Activated CD4-positive, alpha-beta T cell treated with anti-CD3 and anti-CD28 coated beads, Interleukin-2, amount 10 ng/mL, durations not matched to agents 7 days and 5 days (primary cell): ENCODE results near the gene CACNA1B. TPM values are rescaled to one million over a fixed set of nuclear protein-coding genes. Genes with fewer than 3 reads are reported as not detected.

Source experiments
- CTCF ChIA-PET: fragments of 350-600 bp; sonication (Branson Sonifier 250); formaldehyde crosslinking; loops from one replicate; lab custom pipeline; 2021; ENCODE audit warnings: antibody characterized with exemption; lab: Charles Lee
- POLR2A ChIA-PET: fragments of 350-600 bp; sonication (Branson Sonifier 250); formaldehyde crosslinking; loops from one replicate; lab custom pipeline; 2021; ENCODE audit warnings: antibody characterized with exemption; lab: Charles Lee
- DNase-seq: peaks from one replicate; pipeline ENCODE4 v3.0.0-alpha.2; 2020
- H3K27ac Mint-ChIP-seq: one replicate; pipeline ENCODE4 v1.8.0; 2021; ENCODE audit warnings: mild to moderate bottlenecking, moderate library complexity, mixed read lengths
- H3K27me3 Mint-ChIP-seq: one replicate; pipeline ENCODE4 v1.8.0; 2021; ENCODE audit warnings: mixed read lengths
- H3K36me3 Mint-ChIP-seq: one replicate; pipeline ENCODE4 v1.8.0; 2021; ENCODE audit warnings: low read depth, mixed read lengths
- H3K4me1 Mint-ChIP-seq: one replicate; pipeline ENCODE4 v1.8.0; 2021; ENCODE audit warnings: mixed read lengths
- H3K4me3 Mint-ChIP-seq: one replicate; pipeline ENCODE4 v1.8.0; 2021; ENCODE audit warnings: mild to moderate bottlenecking, moderate library complexity, mixed read lengths
- H3K9me3 Mint-ChIP-seq: one replicate; pipeline ENCODE4 v1.8.0; 2021; ENCODE audit warnings: mixed read lengths
- total RNA-seq, 2 experiments: library from RNA; stranded (reverse); gene quantifications; one replicate each; pipeline ENCODE4 v1.2.3, GENCODE V29; 2021

The CACNA1B gene
- total RNA-seq, 2 experiments from 2014 or later = not detected

DNA sequence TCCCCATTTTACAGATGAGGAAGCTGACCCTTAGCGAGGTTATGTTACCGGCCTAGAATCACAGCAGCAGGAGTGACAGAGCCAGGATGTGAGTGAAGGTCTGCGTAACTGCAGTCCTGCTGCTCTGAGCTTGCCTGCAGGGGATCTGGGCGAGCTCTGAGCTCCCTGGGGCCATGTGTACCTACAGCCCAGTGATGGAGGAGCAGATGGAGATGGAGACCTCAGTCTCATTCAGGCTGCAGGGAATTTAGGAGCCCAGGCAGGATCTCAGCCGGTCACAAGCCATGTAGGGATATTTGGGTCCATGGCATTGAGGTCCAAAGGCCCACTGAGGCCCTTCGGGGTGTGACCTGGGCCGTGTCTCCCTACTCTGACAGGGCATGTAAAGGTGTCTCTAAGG, 170.6 kb downstream of the CACNA1B start:
- no peak overlapping the region for H3K4me3 Mint-ChIP-seq
- no peaks in the 10 kb centered on the region for H3K4me1 Mint-ChIP-seq
- H3K9me3 Mint-ChIP-seq = no peaks in the 10 kb centered on the region
- H3K27ac Mint-ChIP-seq = no peak overlapping the region
- POLR2A ChIA-PET = no interaction called here
- no peak for DNase-seq
- CTCF ChIA-PET = interaction anchor here (1.6 kb wide), 1 partner anchor 23 kb away, joined by 3 read pairs; no protein-coding TSS in a partner anchor
- no peaks in the 10 kb centered on the region for H3K27me3 Mint-ChIP-seq
- H3K36me3 Mint-ChIP-seq = no peaks in the 10 kb centered on the region

- H3K4me3 Mint-ChIP-seq = no peak overlapping the region
- DNase-seq = no peak
- no peaks in the 10 kb centered on the region for H3K27me3 Mint-ChIP-seq
- ChIA-PET POLR2A (no interaction called here), CTCF (interaction anchor here (1.6 kb wide), 1 partner anchor 22 kb away, joined by 3 read pairs; no protein-coding TSS in a partner anchor)
- H3K27ac Mint-ChIP-seq = no peak overlapping the region
- no peaks in the 10 kb centered on the region for H3K4me1 Mint-ChIP-seq
- no peaks in the 10 kb centered on the region for H3K9me3 Mint-ChIP-seq
- H3K36me3 Mint-ChIP-seq = no peaks in the 10 kb centered on the region
Observed at GRCh38 chr9:138049085-138049778, 171.7 kb downstream of the CACNA1B start.

DNA sequence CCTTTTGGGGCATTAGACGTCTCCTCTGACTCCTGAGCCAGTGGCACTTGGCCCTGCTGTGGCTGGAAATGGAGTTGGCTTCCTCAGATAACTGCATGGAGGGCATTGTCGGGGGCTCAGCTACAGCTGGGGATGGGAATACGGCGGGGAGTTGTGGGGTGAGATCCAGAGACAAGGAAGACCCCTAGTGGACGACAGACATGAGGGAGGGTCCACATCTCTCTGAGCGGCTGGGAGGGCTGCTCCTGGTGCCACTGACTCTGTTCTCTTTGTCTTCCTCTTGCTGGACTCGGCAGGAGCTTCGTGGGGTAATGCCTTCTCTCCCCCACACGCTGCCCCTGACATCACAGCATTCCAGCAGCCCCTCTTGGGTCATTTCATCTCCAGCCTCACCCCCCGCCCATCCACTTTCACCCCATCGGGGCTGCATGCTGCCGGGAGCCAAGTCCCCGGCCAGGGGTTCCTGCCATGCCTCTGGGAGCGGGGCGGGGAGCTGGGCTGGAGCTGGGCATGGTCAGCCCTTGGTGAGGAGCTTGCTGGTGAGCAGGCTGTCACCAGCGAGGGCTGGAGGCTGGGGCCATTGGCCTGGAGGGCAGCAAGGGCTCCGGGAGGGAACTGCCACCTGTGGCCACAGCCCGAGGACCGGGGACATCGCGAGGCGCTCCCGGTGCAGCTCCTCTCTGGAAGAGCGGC, 172.3 kb downstream of the CACNA1B start:
- DNase-seq = peak; percentile 2
- Mint-ChIP-seq H3K27ac (no peak overlapping the region), H3K4me1 (no peaks in the 10 kb centered on the region), H3K9me3 (no peaks in the 10 kb centered on the region), H3K27me3 (no peaks in the 10 kb centered on the region), H3K4me3 (no peak overlapping the region), H3K36me3 (no peaks in the 10 kb centered on the region)
- CTCF ChIA-PET = no interaction called here
- POLR2A ChIA-PET = no interaction called here

DNA sequence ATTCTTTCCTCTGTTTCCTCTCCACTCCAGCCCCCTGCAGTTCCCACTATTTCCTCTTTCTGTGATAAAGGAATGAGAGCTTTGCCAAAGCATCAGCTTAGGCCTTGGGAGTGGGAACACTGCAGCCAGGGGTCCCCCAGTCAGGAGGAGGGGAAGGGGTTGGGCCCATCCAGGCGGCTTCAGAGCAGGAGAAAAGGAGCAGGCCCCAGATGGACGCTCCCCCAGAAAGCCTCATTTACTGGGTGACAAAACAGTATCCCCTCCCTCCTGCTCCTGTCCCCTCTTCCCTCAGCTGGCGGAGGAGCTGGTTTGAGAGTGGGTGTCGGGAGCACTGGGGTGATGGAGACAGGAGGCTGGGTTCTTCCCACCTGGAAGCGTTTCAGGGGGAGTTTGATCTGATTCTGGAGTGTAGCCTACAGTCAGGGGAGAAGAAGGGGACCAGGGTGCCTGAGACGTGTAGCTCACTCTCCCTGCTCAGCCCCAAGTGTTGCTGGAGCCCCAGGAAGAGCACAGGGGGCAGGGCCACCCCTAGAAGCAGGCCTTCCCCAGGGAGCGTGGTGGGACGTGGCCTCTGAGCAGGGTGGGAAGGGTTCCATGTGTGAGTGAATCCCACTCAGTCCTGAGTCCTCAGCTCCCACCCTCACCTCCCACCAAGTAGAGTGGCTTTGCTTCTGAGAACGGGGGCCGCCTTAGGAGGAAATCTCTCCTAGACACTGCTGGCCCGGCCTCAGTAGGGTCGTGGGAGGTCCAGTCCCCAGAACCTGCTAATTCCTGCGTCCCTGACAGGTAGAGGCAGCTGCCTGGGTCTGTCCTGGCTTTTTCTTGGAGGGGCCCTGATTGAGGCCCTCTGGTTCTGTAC, 173.1 kb downstream of the CACNA1B start:
- Mint-ChIP-seq H3K27ac (no peak overlapping the region), H3K36me3 (no peaks in the 10 kb centered on the region), H3K9me3 (no peaks in the 10 kb centered on the region), H3K27me3 (no peaks in the 10 kb centered on the region), H3K4me1 (no peaks in the 10 kb centered on the region), H3K4me3 (no peak overlapping the region)
- CTCF ChIA-PET = no interaction called here
- POLR2A ChIA-PET = no interaction called here
- peak; percentile 2 for DNase-seq

DNA sequence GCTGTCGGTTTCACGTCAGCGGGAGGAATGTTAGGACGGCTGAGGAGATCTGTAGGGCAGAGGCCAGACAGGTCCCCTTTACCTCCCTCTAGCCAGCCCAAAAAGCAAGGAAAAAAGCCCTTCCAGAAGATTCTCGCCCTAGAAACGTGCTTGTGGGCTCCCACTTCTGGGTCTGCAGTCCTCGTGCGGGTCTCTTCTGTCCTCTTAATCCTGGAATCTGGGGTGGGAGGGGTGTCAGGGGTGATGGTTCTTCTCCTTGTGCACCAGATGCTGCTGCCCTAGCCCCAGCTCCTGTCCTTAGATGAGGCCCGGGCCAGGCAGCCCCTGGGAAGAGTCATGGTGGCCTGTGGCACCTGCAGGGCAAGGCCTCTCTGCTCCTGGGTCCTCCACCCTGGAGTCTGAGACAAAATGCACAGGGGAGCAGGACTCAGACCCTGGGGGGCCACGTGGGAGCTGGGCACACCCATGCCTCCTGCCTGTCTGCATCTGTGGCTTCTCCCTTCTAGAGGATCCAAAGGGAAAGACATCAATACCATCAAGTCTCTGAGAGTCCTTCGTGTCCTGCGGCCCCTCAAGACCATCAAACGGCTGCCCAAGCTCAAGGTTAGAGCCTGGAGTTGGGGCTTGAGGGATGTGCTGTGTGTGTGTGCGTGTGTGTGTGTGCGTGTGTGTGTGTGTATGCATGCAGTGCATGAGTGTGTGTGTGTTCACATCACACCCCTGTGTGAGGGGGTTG, 174.2 kb downstream of the CACNA1B start:
- no peaks in the 10 kb centered on the region for H3K36me3 Mint-ChIP-seq
- no peaks in the 10 kb centered on the region for H3K4me1 Mint-ChIP-seq
- CTCF ChIA-PET = no interaction called here
- no peaks in the 10 kb centered on the region for H3K9me3 Mint-ChIP-seq
- peak; percentile 4 for DNase-seq
- POLR2A ChIA-PET = no interaction called here
- H3K27ac Mint-ChIP-seq = no peak overlapping the region
- no peak overlapping the region for H3K4me3 Mint-ChIP-seq
- H3K27me3 Mint-ChIP-seq = no peaks in the 10 kb centered on the region

- Mint-ChIP-seq H3K9me3 (no peaks in the 10 kb centered on the region), H3K27me3 (no peaks in the 10 kb centered on the region), H3K4me3 (no peak overlapping the region), H3K27ac (no peak overlapping the region), H3K36me3 (no peaks in the 10 kb centered on the region), H3K4me1 (no peaks in the 10 kb centered on the region)
- no peak for DNase-seq
- CTCF ChIA-PET = no interaction called here
- POLR2A ChIA-PET = no interaction called here
Observed at GRCh38 chr9:138052322-138052615, 174.7 kb downstream of the CACNA1B start.

DNA sequence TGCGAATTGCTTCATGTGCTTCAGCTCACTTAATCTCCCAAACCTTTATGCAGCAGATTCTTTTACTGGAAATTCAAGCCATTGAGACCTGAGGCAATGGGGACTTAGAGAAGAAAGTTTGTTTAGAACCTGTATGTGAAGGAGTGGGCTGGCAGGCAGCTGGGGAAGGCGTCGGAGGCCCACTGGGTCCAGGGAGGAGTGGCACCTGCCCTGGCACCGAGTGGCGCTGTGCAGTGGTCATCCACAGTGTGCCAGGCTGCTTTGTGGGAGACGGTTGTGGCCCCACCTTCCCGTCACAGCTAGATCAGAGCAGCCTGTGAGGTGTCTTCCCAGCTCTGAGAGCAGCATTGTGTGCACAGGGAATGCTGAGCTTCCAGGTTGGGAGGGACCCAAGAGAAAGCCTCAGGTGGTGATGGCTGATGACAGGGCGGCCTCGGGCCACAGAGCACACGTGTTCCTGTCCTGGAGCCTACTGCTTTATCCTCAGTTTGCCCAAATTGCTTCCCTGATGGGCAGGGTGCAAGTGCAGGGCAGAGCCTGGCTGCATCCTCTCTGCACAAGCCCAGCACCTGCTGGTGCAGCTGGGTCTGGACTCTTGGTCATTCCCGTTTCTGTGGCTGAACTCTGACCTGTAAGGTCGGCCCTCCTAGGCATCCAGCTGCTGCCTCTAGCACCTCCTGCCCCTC, 175.2 kb downstream of the CACNA1B start:
- Mint-ChIP-seq H3K4me3 (no peak overlapping the region), H3K27me3 (no peaks in the 10 kb centered on the region), H3K36me3 (no peaks in the 10 kb centered on the region), H3K9me3 (no peaks in the 10 kb centered on the region), H3K27ac (no peak overlapping the region), H3K4me1 (no peaks in the 10 kb centered on the region)
- no peak for DNase-seq
- CTCF ChIA-PET = no interaction called here
- POLR2A ChIA-PET = no interaction called here

DNA sequence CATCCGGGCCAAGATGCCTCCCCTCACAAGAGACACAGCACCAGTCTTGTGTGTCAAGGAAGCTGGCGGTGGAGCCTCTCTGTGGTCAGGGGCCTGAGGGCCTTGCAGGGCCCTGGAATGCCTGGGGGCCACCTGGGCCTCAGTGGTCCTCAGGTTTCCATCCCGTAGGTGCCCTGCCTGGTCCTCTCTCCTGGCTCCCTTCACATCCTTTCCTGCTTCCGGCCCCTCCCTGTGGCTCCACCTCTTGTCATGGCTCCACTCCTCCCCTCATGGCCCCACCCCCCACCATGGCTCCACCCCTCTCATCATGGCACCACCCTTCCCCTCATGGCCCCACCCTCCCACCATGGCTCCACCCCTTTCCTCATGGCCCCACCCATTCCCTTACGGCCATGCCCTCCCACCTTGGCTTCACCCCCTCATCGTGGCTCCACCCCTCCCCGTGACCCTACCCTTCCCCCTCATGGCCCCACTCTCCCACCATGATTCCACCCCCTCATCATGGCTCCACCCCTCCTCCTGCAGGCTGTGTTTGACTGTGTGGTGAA, 175.8 kb downstream of the CACNA1B start:
- ChIA-PET CTCF (no interaction called here), POLR2A (no interaction called here)
- no peak overlapping the region for H3K4me3 Mint-ChIP-seq
- no peaks in the 10 kb centered on the region for H3K9me3 Mint-ChIP-seq
- H3K4me1 Mint-ChIP-seq = no peaks in the 10 kb centered on the region
- H3K27ac Mint-ChIP-seq = no peak overlapping the region
- DNase-seq = no peak
- H3K36me3 Mint-ChIP-seq = no peaks in the 10 kb centered on the region
- no peaks in the 10 kb centered on the region for H3K27me3 Mint-ChIP-seq

GRCh38 chr9:138053996-138054752, 176.6 kb downstream of the CACNA1B start:
- Mint-ChIP-seq H3K36me3 (no peaks in the 10 kb centered on the region), H3K4me1 (no peaks in the 10 kb centered on the region), H3K27me3 (no peaks in the 10 kb centered on the region), H3K4me3 (no peak overlapping the region), H3K27ac (no peak overlapping the region), H3K9me3 (no peaks in the 10 kb centered on the region)
- DNase-seq = no peak
- POLR2A ChIA-PET = no interaction called here
- CTCF ChIA-PET = interaction anchor here (0.5 kb wide), 1 partner anchor 27 kb away, joined by 3 read pairs; no protein-coding TSS in a partner anchor

GRCh38 chr9:138057726-138058125, 180.1 kb downstream of the CACNA1B start:
- Mint-ChIP-seq H3K4me1 (no peaks in the 10 kb centered on the region), H3K9me3 (no peaks in the 10 kb centered on the region), H3K36me3 (no peaks in the 10 kb centered on the region), H3K27me3 (no peaks in the 10 kb centered on the region), H3K4me3 (no peak overlapping the region), H3K27ac (no peak overlapping the region)
- DNase-seq = no peak
- ChIA-PET CTCF (no interaction called here), POLR2A (no interaction called here)

DNA sequence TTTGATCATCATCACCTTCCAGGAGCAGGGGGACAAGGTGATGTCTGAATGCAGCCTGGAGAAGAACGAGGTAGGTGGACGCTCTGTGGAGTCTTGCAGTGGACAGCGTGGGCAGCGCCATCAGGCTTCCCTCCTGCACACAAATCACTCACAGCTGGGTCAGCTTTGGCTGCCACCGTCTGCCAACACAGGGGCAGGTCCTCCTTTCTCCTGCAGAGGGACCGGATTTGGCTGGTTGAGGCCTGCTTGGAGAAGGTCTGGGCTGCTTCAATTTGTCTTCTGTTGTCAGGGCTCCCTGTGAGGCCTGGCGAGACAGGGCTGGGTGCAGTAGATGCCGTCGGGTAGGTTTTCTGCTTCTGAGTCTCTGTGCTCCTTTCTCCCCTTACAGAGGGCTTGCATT, 180.6 kb downstream of the CACNA1B start:
- no peaks in the 10 kb centered on the region for H3K9me3 Mint-ChIP-seq
- CTCF ChIA-PET = no interaction called here
- H3K4me1 Mint-ChIP-seq = no peaks in the 10 kb centered on the region
- H3K4me3 Mint-ChIP-seq = no peak overlapping the region
- POLR2A ChIA-PET = no interaction called here
- H3K27me3 Mint-ChIP-seq = no peaks in the 10 kb centered on the region
- DNase-seq = no peak
- H3K27ac Mint-ChIP-seq = no peak overlapping the region
- no peaks in the 10 kb centered on the region for H3K36me3 Mint-ChIP-seq
